ENCODE results near the gene DGKZ. TPM values are rescaled to one million over a fixed set of nuclear protein-coding genes. Genes with fewer than 3 reads are reported as not detected.

The DGKZ gene
- total RNA-seq, 1 donor from 2014 or later, result 12.5 TPM

DNA sequence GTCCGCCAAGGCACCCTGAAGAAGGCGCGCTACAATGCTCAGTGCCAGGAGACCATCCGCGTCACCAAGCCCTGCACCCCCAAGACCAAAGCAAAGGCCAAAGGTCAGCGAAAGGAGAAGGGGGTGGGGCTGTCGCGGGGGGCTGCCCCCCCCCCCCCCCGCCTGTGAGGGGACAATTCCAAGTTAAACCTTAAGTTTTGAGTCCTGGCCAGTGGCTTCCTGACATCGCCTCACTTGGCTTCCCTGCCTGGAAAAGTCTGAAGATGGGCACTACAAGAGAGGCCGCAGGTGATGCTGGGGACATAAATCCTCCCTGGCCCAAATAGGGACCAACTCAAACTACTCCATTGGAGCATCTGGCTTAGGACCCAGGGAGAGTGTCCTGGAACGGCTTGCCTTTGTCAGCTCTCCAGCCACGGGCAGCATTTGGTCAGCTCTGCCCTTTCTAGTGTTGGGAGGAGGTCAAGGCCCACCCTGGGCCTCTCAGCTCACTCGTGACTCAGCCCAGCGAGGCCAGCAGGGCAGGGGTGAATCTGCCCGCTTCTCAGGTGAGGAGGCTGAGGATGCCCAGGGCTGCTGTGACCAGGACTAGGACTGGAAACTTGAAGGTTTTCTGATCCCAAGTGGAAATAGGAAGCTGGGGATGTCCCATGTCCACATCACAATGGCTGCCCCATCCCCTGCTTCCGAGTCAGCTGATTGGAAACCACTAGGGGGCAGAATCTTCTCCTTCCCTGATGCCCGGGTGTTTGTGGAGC is 35.6 kb downstream of the DGKZ start:
- peaks cover 2% of the 10 kb centered on the region for H3K9me3 Mint-ChIP-seq
- Histone ChIP-seq H3K27ac (no peak overlapping the region), H3K9ac (no peak overlapping the region), H3K27me3 (peaks cover 12% of the 10 kb centered on the region), H3K4me3 (peak overlapping the region; percentile 88), H3F3A (ENCODE audit: low read depth) (peaks cover 38% of the 10 kb centered on the region), H3K36me3 (no peaks in the 10 kb centered on the region), H3K4me1 (peaks cover 22% of the 10 kb centered on the region), H3K9me3 (ENCODE audit: low read depth) (no peaks in the 10 kb centered on the region), H3K79me2 (ENCODE audit: low read depth) (peaks cover 16% of the 10 kb centered on the region), H3K4me2 (peak overlapping the region; percentile 93), H4K20me1 (ENCODE audit: low read depth) (peaks cover 52% of the 10 kb centered on the region), H2AFZ (replicated peaks) (no peak overlapping the region)
- no peak overlapping the region for H3K27ac Mint-ChIP-seq
- H3K36me3 Mint-ChIP-seq, result peaks cover 9% of the 10 kb centered on the region
- peak; percentile 72 for DNase-seq (ENCODE audit: low spot score)
- peaks cover 32% of the 10 kb centered on the region for H3K4me1 Mint-ChIP-seq
- no peak for TF ChIP-seq EZH2 (IDR thresholded peaks at IDR 0.05)
- TF ChIP-seq, protein P1, sequence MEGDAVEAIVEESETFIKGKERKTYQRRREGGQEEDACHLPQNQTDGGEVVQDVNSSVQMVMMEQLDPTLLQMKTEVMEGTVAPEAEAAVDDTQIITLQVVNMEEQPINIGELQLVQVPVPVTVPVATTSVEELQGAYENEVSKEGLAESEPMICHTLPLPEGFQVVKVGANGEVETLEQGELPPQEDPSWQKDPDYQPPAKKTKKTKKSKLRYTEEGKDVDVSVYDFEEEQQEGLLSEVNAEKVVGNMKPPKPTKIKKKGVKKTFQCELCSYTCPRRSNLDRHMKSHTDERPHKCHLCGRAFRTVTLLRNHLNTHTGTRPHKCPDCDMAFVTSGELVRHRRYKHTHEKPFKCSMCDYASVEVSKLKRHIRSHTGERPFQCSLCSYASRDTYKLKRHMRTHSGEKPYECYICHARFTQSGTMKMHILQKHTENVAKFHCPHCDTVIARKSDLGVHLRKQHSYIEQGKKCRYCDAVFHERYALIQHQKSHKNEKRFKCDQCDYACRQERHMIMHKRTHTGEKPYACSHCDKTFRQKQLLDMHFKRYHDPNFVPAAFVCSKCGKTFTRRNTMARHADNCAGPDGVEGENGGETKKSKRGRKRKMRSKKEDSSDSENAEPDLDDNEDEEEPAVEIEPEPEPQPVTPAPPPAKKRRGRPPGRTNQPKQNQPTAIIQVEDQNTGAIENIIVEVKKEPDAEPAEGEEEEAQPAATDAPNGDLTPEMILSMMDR (IDR thresholded peaks at IDR 0.05), result peak; percentile 71
- TF ChIP-seq EZH2phosphoT487 (IDR thresholded peaks at IDR 0.05), result no peak
- H3K4me3 Mint-ChIP-seq, result peak overlapping the region; percentile 89
- peaks cover 19% of the 10 kb centered on the region for H3K27me3 Mint-ChIP-seq (ENCODE audit: insufficient read depth, low read depth)

DNA sequence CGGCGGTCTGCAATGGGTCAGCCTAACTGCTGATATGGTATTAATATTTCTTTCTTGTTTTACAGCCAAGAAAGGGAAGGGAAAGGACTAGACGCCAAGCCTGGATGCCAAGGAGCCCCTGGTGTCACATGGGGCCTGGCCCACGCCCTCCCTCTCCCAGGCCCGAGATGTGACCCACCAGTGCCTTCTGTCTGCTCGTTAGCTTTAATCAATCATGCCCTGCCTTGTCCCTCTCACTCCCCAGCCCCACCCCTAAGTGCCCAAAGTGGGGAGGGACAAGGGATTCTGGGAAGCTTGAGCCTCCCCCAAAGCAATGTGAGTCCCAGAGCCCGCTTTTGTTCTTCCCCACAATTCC is 36.1 kb downstream of the DGKZ start:
- H3K36me3 ChIP-seq, result no peaks in the 10 kb centered on the region

DNA sequence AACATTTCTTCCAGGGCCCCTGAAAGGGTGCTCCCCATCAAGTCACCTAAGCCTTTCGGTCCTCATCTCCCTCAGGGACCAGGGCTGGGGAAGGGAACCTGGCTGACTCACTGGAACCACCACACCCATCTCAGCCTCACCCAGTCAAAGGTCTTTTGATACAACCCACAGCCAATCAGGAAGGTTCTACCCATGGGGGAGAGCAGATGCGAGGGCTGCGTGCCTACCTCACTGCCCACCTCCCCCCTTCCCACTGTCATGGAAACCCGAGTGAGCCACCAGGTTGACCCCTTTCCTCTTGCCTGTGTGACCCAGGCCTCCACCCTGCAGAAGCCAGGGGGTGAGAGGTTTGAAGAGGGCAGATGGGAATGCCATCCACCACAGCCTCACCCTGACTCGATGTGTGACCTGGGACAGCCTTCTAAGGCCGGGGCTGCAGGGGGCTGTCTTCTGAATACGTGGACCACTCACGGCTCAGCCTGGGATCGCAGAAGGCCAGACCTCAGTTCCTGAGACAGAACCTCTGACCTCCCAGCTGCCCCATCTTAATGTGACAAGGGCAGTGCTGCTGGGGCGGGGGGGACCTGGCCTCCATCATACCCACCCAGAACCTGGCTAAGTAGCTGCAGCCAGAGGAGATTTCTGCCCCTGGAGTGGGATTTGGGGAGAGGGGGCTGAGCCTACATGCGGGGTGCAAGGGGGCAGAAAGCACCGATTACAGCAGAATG is 36.9 kb downstream of the DGKZ start:
- Histone ChIP-seq H3F3A (ENCODE audit: low read depth) (peaks cover 40% of the 10 kb centered on the region), H3K27ac (no peak overlapping the region), H4K20me1 (ENCODE audit: low read depth) (peaks cover 52% of the 10 kb centered on the region), H3K4me3 (no peak overlapping the region), H3K4me1 (peaks cover 26% of the 10 kb centered on the region), H3K36me3 (no peaks in the 10 kb centered on the region), H2AFZ (replicated peaks) (no peak overlapping the region), H3K27me3 (peaks cover 25% of the 10 kb centered on the region), H3K9me3 (ENCODE audit: low read depth) (no peaks in the 10 kb centered on the region), H3K4me2 (no peak overlapping the region), H3K9ac (no peak overlapping the region), H3K79me2 (ENCODE audit: low read depth) (peaks cover 16% of the 10 kb centered on the region)
- Mint-ChIP-seq H3K27me3 (ENCODE audit: insufficient read depth, low read depth) (peaks cover 30% of the 10 kb centered on the region), H3K4me1 (peaks cover 44% of the 10 kb centered on the region), H3K36me3 (peaks cover 7% of the 10 kb centered on the region), H3K4me3 (peak overlapping the region; percentile 89), H3K27ac (no peak overlapping the region), H3K9me3 (peaks cover 2% of the 10 kb centered on the region)
- no peak for TF ChIP-seq EZH2phosphoT487 (IDR thresholded peaks at IDR 0.05)
- TF ChIP-seq, protein P1 (IDR thresholded peaks at IDR 0.05), result no peak
- TF ChIP-seq EZH2 (IDR thresholded peaks at IDR 0.05), result no peak
- no peak for DNase-seq (ENCODE audit: low spot score)

More for the DNA sequence above, 36.1 kb downstream of the DGKZ start:
- Mint-ChIP-seq H3K27me3 (ENCODE audit: insufficient read depth, low read depth) (peaks cover 22% of the 10 kb centered on the region), H3K4me1 (peaks cover 38% of the 10 kb centered on the region), H3K36me3 (peaks cover 7% of the 10 kb centered on the region), H3K27ac (no peak overlapping the region), H3K9me3 (peaks cover 2% of the 10 kb centered on the region), H3K4me3 (peak overlapping the region; percentile 89)
- H2AFZ ChIP-seq (replicated peaks), result no peak overlapping the region
- no peak overlapping the region for H3K4me3 ChIP-seq
- H3F3A ChIP-seq (ENCODE audit: low read depth), result peaks cover 40% of the 10 kb centered on the region
- peaks cover 23% of the 10 kb centered on the region for H3K4me1 ChIP-seq
- TF ChIP-seq EZH2phosphoT487 (IDR thresholded peaks at IDR 0.05), result no peak
- TF ChIP-seq, protein P1 (IDR thresholded peaks at IDR 0.05), result no peak
- no peak for TF ChIP-seq EZH2 (IDR thresholded peaks at IDR 0.05)
- H3K79me2 ChIP-seq (ENCODE audit: low read depth), result peaks cover 16% of the 10 kb centered on the region
- no peak overlapping the region for H3K27ac ChIP-seq
- peaks cover 52% of the 10 kb centered on the region for H4K20me1 ChIP-seq (ENCODE audit: low read depth)
- H3K9ac ChIP-seq, result no peak overlapping the region
- peaks cover 18% of the 10 kb centered on the region for H3K27me3 ChIP-seq
- H3K4me2 ChIP-seq, result peak overlapping the region; percentile 93
- no peak for DNase-seq (ENCODE audit: low spot score)
- H3K9me3 ChIP-seq (ENCODE audit: low read depth), result no peaks in the 10 kb centered on the region

All from neural progenitor cell (in vitro differentiated cells).